ENCODE measurements around the gene ALG6. TPM values are rescaled to one million over a fixed set of nuclear protein-coding genes. Genes with fewer than 3 reads are reported as not detected.
A peak's percentile ranks its signal among the peaks of the same experiment; 100 is the strongest.

The ALG6 gene
- total and polyA plus RNA-seq, 2 of the 13 experiments (the other 11 are each of a cell fraction or from before 2014, with no cell fraction given) = 6.8 to 8.1 TPM

DNA sequence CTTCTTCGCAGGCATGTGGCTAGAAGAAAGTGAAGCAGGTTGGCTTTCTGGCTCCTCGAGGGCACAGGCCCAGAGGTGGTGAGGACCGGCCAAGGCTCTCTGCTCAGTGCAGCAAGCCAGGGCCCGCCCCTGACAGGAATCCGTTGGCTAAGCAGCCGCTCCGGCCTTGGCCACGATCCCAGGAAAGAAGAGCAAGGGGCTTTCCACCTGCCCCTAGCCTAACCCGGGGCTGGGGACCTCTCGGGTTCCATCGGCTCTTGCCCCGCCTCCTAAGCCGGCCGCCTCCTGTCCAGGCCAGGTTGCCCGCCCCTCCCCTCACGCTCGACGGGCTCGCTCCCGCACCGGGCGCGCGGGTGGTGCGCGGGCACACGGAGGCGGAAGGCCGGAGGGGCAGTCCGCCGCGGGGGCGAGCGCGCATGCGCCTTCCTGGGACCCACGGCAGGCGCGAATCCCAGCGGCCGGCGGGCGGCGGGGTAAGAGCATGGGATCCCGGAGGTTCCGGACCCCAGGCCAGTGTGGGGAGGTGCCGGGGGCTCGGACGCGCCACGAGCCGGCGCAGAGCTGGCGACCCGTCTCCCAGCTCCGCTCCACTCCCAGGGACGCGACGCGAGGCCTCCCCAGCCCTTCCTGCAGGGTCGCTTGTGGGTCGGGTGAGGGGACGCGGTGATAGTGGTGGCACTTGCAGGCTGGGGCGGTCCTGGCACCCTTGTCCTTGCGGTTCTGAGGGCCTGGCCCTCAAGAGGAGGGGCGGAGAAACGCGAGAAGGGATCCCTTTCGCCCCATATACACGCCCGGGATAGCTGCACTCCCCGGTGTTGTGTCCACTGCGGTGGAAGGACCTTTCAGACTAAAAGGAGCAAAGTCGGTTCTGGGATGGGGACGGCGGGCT, at the start of gene ALG6 (continued):
- TF ChIP-seq, protein P1, sequence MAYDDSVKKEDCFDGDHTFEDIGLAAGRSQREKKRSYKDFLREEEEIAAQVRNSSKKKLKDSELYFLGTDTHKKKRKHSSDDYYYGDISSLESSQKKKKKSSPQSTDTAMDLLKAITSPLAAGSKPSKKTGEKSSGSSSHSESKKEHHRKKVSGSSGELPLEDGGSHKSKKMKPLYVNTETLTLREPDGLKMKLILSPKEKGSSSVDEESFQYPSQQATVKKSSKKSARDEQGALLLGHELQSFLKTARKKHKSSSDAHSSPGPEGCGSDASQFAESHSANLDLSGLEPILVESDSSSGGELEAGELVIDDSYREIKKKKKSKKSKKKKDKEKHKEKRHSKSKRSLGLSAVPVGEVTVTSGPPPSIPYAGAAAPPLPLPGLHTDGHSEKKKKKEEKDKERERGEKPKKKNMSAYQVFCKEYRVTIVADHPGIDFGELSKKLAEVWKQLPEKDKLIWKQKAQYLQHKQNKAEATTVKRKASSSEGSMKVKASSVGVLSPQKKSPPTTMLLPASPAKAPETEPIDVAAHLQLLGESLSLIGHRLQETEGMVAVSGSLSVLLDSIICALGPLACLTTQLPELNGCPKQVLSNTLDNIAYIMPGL (CRISPR knock-in tag; IDR thresholded peaks at IDR 0.05; ENCODE audit: borderline replicate concordance in 1 of 2, low read depth in 1 of 2) = peak; percentile 83 to 89
- TF ChIP-seq, protein P2, sequence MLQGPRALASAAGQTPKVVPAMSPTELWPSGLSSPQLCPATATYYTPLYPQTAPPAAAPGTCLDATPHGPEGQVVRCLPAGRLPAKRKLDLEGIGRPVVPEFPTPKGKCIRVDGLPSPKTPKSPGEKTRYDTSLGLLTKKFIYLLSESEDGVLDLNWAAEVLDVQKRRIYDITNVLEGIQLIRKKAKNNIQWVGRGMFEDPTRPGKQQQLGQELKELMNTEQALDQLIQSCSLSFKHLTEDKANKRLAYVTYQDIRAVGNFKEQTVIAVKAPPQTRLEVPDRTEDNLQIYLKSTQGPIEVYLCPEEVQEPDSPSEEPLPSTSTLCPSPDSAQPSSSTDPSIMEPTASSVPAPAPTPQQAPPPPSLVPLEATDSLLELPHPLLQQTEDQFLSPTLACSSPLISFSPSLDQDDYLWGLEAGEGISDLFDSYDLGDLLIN (CRISPR knock-in tag; IDR thresholded peaks at IDR 0.05; ENCODE audit: borderline replicate concordance) = no peak
- TF ChIP-seq ZBTB8A (CRISPR knock-in tag; IDR thresholded peaks at IDR 0.05; ENCODE audit: borderline replicate concordance, low read depth) = no peak
- TF ChIP-seq, protein P3, sequence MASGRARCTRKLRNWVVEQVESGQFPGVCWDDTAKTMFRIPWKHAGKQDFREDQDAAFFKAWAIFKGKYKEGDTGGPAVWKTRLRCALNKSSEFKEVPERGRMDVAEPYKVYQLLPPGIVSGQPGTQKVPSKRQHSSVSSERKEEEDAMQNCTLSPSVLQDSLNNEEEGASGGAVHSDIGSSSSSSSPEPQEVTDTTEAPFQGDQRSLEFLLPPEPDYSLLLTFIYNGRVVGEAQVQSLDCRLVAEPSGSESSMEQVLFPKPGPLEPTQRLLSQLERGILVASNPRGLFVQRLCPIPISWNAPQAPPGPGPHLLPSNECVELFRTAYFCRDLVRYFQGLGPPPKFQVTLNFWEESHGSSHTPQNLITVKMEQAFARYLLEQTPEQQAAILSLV (CRISPR knock-in tag; IDR thresholded peaks at IDR 0.05; ENCODE audit: borderline replicate concordance) = peak; percentile 58; the same call in 1 of the 2 replicates
- TF ChIP-seq MAFF (IDR thresholded peaks at IDR 0.05; ENCODE audit: low read depth, low read length) = no peak
- TF ChIP-seq ZBTB1 (CRISPR knock-in tag; IDR thresholded peaks at IDR 0.05; ENCODE audit: borderline replicate concordance) = no peak
- no peak for TF ChIP-seq TBP (CRISPR knock-in tag; IDR thresholded peaks at IDR 0.05)
- 0 out of 2 replicates have a peak, but pooled peaks have one; percentile 86 for TF ChIP-seq ZNF451 (CRISPR knock-in tag; IDR thresholded peaks at IDR 0.05)
- TF ChIP-seq POGZ (CRISPR knock-in tag; IDR thresholded peaks at IDR 0.05) = peak; percentile 76
- TF ChIP-seq SMC3 (IDR thresholded peaks at IDR 0.05; ENCODE audit: low read length) = no peak
- no peak for TF ChIP-seq MIXL1 (CRISPR knock-in tag; IDR thresholded peaks at IDR 0.05)
- TF ChIP-seq ZNF766 (CRISPR knock-in tag; IDR thresholded peaks at IDR 0.05; ENCODE audit: borderline replicate concordance) = no peak
- TF ChIP-seq MAF1 (CRISPR knock-in tag; IDR thresholded peaks at IDR 0.05; ENCODE audit: borderline replicate concordance) = no peak; the same call in 1 of the 2 replicates
- no peak for TF ChIP-seq ZSCAN29 (CRISPR knock-in tag; conservative IDR thresholded peaks at IDR 0.05)
- peak; percentile 18; the same call in 1 of the 2 replicates for TF ChIP-seq ZNF354B (CRISPR knock-in tag; IDR thresholded peaks at IDR 0.05)
- TF ChIP-seq TARDBP (CRISPR knock-in tag; IDR thresholded peaks at IDR 0.05) = peak; percentile 82; the same call in 1 of the 2 replicates
- TF ChIP-seq, protein P4, sequence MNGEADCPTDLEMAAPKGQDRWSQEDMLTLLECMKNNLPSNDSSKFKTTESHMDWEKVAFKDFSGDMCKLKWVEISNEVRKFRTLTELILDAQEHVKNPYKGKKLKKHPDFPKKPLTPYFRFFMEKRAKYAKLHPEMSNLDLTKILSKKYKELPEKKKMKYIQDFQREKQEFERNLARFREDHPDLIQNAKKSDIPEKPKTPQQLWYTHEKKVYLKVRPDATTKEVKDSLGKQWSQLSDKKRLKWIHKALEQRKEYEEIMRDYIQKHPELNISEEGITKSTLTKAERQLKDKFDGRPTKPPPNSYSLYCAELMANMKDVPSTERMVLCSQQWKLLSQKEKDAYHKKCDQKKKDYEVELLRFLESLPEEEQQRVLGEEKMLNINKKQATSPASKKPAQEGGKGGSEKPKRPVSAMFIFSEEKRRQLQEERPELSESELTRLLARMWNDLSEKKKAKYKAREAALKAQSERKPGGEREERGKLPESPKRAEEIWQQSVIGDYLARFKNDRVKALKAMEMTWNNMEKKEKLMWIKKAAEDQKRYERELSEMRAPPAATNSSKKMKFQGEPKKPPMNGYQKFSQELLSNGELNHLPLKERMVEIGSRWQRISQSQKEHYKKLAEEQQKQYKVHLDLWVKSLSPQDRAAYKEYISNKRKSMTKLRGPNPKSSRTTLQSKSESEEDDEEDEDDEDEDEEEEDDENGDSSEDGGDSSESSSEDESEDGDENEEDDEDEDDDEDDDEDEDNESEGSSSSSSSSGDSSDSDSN (CRISPR knock-in tag; IDR thresholded peaks at IDR 0.05) = peak; percentile 96
- TF ChIP-seq, protein P5, sequence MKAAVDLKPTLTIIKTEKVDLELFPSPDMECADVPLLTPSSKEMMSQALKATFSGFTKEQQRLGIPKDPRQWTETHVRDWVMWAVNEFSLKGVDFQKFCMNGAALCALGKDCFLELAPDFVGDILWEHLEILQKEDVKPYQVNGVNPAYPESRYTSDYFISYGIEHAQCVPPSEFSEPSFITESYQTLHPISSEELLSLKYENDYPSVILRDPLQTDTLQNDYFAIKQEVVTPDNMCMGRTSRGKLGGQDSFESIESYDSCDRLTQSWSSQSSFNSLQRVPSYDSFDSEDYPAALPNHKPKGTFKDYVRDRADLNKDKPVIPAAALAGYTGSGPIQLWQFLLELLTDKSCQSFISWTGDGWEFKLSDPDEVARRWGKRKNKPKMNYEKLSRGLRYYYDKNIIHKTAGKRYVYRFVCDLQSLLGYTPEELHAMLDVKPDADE (CRISPR knock-in tag; IDR thresholded peaks at IDR 0.05) = peak; percentile 59; the same call in 1 of the 2 replicates
- TF ChIP-seq, protein P6, sequence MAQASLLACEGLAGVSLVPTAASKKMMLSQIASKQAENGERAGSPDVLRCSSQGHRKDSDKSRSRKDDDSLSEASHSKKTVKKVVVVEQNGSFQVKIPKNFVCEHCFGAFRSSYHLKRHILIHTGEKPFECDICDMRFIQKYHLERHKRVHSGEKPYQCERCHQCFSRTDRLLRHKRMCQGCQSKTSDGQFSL (CRISPR knock-in tag; IDR thresholded peaks at IDR 0.05) = no peak
- no peak for TF ChIP-seq ZNF773 (CRISPR knock-in tag; IDR thresholded peaks at IDR 0.05; ENCODE audit: borderline replicate concordance)
- no peak for TF ChIP-seq HCFC1 (IDR thresholded peaks at IDR 0.05; ENCODE audit: low read depth, low read length)
